Testis (tissue), 3 donors: ENCODE data around the gene SPA17. TPM values are rescaled to one million over a fixed set of nuclear protein-coding genes. Genes with fewer than 3 reads are reported as not detected.

Source experiments
- DNase-seq: peaks from one replicate; pipeline ENCODE4 v3.0.0-alpha.2; 2019
- H3K27ac ChIP-seq, 2 donors: fragments of 200-600 bp; sonication (generic); one replicate each; pipeline ENCODE4 v1.5.1; 2019
- H3K27me3 ChIP-seq: fragments of 200-600 bp; sonication (generic); one replicate; pipeline ENCODE4 v1.5.1; 2019
- H3K36me3 ChIP-seq: fragments of 200-600 bp; sonication (generic); one replicate; pipeline ENCODE4 v1.5.1; 2017; ENCODE audit warnings: low read depth; ENCODE audit errors: missing control alignments
- H3K4me1 ChIP-seq: fragments of 200-600 bp; sonication (generic); one replicate; pipeline ENCODE4 v1.5.1; 2019
- H3K4me3 ChIP-seq, 2 donors: fragments of 200-600 bp; sonication (generic); one replicate each; pipeline ENCODE4 v1.5.1; 2017 to 2019
- H3K9me3 ChIP-seq: fragments of 200-600 bp; sonication (generic); one replicate; pipeline ENCODE4 v1.5.1; 2017
- CTCF ChIP-seq, 3 experiments: fragments of 450-650 bp in 2 of 3; fragments of 200-600 bp in 1 of 3; sonication (generic) in 1 of 3; IDR thresholded peaks; one replicate each; pipeline ENCODE4 v1.5.1; 2016 to 2019; ENCODE audit warnings: antibody characterized with exemption in 3 of 3, mild to moderate bottlenecking in 2 of 3, moderate library complexity in 1 of 3
- POLR2A ChIP-seq: fragments of 450-650 bp; IDR thresholded peaks from one replicate; pipeline ENCODE4 v1.6.1; 2017; ENCODE audit warnings: antibody characterized with exemption, mild to moderate bottlenecking, moderate library complexity
- WGBS, 2 donors: methylation state at CpG; one replicate each; pipeline ENCODE4 v1.1.5; 2018; 5-methylcytosine and 5-hydroxymethylcytosine counted together
- intact Hi-C: fragments of 100-400 bp; cut with DNase I; formaldehyde crosslinking; loops from one replicate; pipeline ENCODE4 v1.15.1; 2023; ENCODE audit warnings: low total_unique reads
- polyA plus RNA-seq: library from polyadenylated mRNA; stranded (reverse); fragments of 350-450 nt; fragmentation: Illumina TruSeq; extraction: RNeasy Lipid Tissue Mini Kit (QIAGEN cat#74804); gene quantifications from one replicate; pipeline ENCODE4 v1.2.3, GENCODE V29; 2014; ENCODE audit warnings: low read depth, low replicate concordance; ENCODE audit not compliant: insufficient read depth
- total RNA-seq, 2 donors: library from RNA; depleted of rRNA; stranded (reverse); fragments of >200 nt; gene quantifications; one replicate each; pipeline ENCODE4 v1.2.3, GENCODE V29; 2016

SPA17 gene
- total and polyA plus RNA-seq, 3 donors from 2014 or later, result 97.5 to 405 (median 170) TPM

GRCh38 chr11:124728134-124728533 is 54.4 kb downstream of the SPA17 start:
- WGBS, 2 donors, result 85 to 90% methylated on average over 2 of the region's 2 CpGs
- DNase-seq, result no peak
- no peak for TF ChIP-seq CTCF (IDR thresholded peaks at IDR 0.05)
- no peak for TF ChIP-seq POLR2A
- Histone ChIP-seq H3K27me3 (no peaks in the 10 kb centered on the region), H3K9me3 (no peaks in the 10 kb centered on the region), H3K36me3 (no peaks in the 10 kb centered on the region), H3K27ac (no peak overlapping the region), H3K4me3 (no peak overlapping the region), H3K4me1 (peaks cover 11% of the 10 kb centered on the region)
- intact Hi-C loops, result no loop called here

- WGBS, 2 donors, result 89 to 91% methylated on average over 4 of the region's 4 CpGs
- no peak overlapping the region for H3K27ac ChIP-seq
- DNase-seq, result no peak
- H3K4me3 ChIP-seq, result no peak overlapping the region
- peaks cover 11% of the 10 kb centered on the region for H3K4me1 ChIP-seq
- H3K36me3 ChIP-seq, result no peaks in the 10 kb centered on the region
- intact Hi-C loops, result no loop called here
- no peaks in the 10 kb centered on the region for H3K9me3 ChIP-seq
- H3K27me3 ChIP-seq, result no peaks in the 10 kb centered on the region
- TF ChIP-seq POLR2A, result no peak
- no peak for TF ChIP-seq CTCF (IDR thresholded peaks at IDR 0.05)
Measured at GRCh38 chr11:124729571-124729970, 55.9 kb downstream of the SPA17 start.

- Histone ChIP-seq H3K27ac (no peak overlapping the region), H3K9me3 (no peaks in the 10 kb centered on the region), H3K27me3 (no peaks in the 10 kb centered on the region), H3K4me1 (no peaks in the 10 kb centered on the region), H3K36me3 (no peaks in the 10 kb centered on the region), H3K4me3 (no peak overlapping the region)
- intact Hi-C loops, result no loop called here
- no peak for TF ChIP-seq CTCF (IDR thresholded peaks at IDR 0.05)
- TF ChIP-seq POLR2A, result no peak
- DNase-seq, result peak; percentile 27
- 82 to 87% methylated on average over 3 to 4 of the region's 4 CpGs for WGBS, 2 donors
Measured at GRCh38 chr11:124732230-124732629, 58.5 kb downstream of the SPA17 start.

GRCh38 chr11:124736736-124737135 is 63.0 kb downstream of the SPA17 start:
- peaks cover 4% of the 10 kb centered on the region for H3K4me1 ChIP-seq
- no peak for DNase-seq
- 82 to 84% methylated on average over 3 of the region's 3 CpGs for WGBS, 2 donors
- H3K4me3 ChIP-seq, result no peak overlapping the region
- no peaks in the 10 kb centered on the region for H3K27me3 ChIP-seq
- intact Hi-C loops, result no loop called here
- no peak overlapping the region for H3K27ac ChIP-seq
- H3K36me3 ChIP-seq, result no peaks in the 10 kb centered on the region
- no peaks in the 10 kb centered on the region for H3K9me3 ChIP-seq
- TF ChIP-seq CTCF (IDR thresholded peaks at IDR 0.05) (no peak), POLR2A (no peak)

- no peak for DNase-seq
- no peak overlapping the region for H3K27ac ChIP-seq
- TF ChIP-seq POLR2A, result no peak
- TF ChIP-seq CTCF (IDR thresholded peaks at IDR 0.05), result no peak
- intact Hi-C loops, result no loop called here
- H3K27me3 ChIP-seq, result no peaks in the 10 kb centered on the region
- no peak overlapping the region for H3K4me3 ChIP-seq
- H3K4me1 ChIP-seq, result peaks cover 4% of the 10 kb centered on the region
- 81 to 83% methylated on average over 6 to 7 of the region's 7 CpGs for WGBS, 2 donors
- no peaks in the 10 kb centered on the region for H3K9me3 ChIP-seq
- H3K36me3 ChIP-seq, result no peaks in the 10 kb centered on the region
Measured at GRCh38 chr11:124737638-124738305, 64.1 kb downstream of the SPA17 start.
